SKM-1 (cell line): ENCODE data around the gene TMOD1.
"Not testable (repeated sequence)": the region's sequence is repeated elsewhere in the genome, so short reads cannot be mapped to it uniquely, and the experiment has no call there.

ENCODE experiments used
- DNase-seq: peaks from one replicate; lab custom pipeline; 2025; ENCODE audit not compliant: unreplicated experiment; lab: John Stamatoyannopoulos, UW

The TMOD1 gene

GRCh38 chr9:97497558-97498375 lies 3.7 kb upstream of the TMOD1 start:
- not testable (repeated sequence) for DNase-seq

DNA sequence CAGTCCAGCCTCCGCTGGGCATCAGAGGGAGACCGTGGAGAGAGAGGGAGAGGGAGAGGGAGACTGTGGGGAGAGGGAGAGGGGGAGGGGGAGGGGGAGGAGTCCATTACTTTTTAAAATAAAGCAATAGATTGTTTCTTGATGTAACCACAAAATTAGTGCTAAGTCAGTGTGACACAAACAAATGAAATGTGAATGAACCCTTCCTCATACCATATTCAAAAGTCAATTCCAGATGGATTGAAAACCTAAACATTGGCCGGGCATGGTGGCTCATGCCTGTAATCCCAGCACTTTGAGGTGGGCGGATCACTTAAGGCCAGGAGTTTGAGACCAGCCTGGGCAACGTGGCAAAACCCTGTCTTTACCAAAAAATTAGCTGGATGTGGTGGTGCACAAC lies 2.6 kb upstream of the TMOD1 start:
- not testable (repeated sequence) for DNase-seq

DNA sequence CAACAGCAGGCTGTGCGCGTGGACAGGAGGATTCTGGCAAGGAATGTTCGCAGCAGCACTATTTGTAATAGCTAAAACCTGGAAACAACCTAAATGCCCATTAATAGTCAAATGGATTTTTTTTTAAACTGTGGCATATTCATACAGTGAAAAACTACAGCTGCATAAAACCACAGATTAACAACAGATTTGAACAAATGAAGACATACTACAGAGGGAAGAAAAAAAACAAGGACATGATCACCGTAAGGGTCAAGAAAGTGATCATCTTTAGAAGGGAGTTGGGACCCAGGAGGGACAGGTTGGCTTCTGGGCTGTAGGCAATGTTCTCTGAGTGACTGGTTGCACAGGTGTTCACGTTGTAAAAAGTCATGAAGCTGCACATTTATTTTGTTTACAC lies 1.2 kb upstream of the TMOD1 start:
- DNase-seq: no peak

DNA sequence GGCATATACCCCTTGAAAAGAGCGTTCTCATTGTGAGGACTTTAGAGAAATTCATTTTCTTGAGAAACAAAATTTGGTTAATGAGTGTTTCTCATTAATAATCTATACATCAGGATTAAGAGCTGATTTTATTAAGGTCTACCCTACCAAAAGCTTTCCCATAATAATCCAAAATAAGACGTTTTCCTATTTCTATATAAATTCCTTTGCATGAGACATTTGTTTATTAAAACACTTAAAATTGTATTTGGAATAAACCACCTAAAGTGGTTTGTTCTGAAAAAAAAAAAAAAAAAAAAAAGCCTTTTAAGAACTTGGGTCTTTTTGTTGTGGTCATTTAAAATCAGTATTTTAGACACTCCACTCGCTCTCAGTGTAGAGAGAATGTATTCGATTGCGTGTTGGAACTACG lies 695 bp upstream of the TMOD1 start:
- no peak for DNase-seq

DNA sequence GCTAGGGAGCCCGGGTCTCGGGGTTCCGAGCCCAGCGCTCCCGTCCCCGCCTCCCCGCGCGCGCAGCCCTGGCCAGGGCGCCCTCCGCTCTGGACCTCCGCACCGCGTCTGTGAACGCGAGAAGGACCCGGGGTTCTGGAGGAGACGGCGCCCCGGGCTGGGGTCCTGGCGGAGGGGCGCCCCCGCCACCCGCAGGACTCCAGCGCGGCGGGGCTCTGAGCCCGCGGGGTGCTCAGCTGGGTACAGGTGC lies 431 bp downstream of the TMOD1 start:
- no peak for DNase-seq

DNA sequence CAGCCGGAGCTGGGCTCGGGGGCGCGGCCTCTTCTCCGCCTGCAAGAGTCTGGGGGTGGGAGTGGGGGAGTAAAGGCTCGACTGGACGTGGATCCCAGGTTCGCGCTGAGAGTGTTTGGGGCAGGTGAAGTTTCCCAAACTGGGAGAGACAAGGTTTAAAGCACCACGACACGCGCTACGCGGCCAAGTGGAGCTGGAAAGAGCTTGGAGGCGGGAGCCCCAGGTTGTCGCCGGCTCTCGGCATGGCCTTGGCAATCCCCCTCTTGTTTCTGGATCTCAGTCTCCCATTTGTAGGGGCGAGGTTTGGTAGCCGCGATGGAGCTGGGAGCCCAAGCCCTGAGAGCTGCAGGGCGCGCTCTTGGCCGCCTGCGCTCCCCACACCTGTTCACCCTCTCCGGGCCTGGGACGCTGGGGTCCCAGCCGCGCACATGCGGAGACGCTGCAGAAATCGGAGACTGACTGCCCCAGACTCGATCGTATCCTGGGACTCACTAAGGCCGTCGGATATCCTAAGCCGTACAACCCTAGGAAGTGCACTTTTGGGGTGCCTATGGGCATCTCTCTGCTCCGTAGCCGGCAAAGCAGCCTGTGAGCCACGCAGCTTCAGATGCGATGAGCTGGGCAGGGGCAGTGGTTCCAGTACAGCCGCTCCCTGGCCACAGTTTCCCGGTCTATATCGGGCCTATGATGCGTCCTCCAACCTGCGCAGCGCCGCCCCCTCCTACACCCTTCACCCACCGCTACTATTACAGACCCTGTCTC lies 937 bp downstream of the TMOD1 start:
- DNase-seq: no peak

- DNase-seq: no peak
These were observed 1.8 kb downstream of the TMOD1 start for GRCh38 chr9:97502984-97503861.

- no peak for DNase-seq
These were observed 2.4 kb downstream of the TMOD1 start for GRCh38 chr9:97503862-97504210.

- DNase-seq: no peak
These were observed 3.1 kb downstream of the TMOD1 start for GRCh38 chr9:97504381-97505216.

DNA sequence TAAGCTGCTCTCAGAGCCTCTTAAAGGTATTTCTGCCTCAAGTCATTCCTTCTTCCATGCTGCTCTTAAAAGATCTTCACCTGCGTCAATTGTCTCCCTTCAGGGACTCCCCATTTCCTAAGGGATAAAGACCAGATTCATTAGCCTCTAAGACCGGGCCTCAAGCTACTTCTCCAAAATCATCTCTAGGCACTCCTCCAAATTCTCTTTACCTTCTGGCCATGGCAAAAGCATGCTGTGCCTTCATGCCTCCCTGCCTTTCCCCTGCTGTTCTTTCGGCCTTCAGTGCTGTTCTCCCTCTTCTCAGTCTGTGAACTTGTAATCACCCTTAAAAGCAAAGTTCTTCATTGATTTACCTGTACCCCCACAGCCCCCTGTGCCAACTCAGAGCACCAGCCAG lies 4.4 kb downstream of the TMOD1 start:
- DNase-seq: no peak

GRCh38 chr9:97506306-97506705 lies 4.8 kb downstream of the TMOD1 start:
- DNase-seq: no peak

DNA sequence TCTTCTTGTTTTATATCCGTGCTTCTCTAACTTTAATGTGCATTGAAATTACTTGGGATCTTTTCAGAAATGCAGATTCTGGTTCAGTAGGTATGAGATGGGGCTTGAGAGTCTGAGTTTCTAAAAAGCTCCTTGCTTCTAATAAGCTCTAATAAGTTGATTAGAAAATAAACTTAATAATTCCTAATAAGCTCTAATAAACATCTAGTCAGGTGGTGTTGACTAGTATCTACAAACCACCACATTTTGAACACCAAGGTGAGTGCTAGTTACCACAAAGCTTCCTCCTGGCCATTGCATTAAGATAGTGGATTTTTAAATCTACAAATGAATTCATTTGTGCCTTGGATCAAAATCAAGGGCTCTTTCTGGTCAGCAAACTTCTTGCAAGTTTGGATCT lies 5.3 kb downstream of the TMOD1 start:
- no peak for DNase-seq

- DNase-seq: no peak
These were observed 6.0 kb downstream of the TMOD1 start for GRCh38 chr9:97507428-97507984.

GRCh38 chr9:97508852-97509251 lies 7.4 kb downstream of the TMOD1 start:
- DNase-seq: no peak

GRCh38 chr9:97510797-97511654 lies 9.6 kb downstream of the TMOD1 start:
- no peak for DNase-seq

DNA sequence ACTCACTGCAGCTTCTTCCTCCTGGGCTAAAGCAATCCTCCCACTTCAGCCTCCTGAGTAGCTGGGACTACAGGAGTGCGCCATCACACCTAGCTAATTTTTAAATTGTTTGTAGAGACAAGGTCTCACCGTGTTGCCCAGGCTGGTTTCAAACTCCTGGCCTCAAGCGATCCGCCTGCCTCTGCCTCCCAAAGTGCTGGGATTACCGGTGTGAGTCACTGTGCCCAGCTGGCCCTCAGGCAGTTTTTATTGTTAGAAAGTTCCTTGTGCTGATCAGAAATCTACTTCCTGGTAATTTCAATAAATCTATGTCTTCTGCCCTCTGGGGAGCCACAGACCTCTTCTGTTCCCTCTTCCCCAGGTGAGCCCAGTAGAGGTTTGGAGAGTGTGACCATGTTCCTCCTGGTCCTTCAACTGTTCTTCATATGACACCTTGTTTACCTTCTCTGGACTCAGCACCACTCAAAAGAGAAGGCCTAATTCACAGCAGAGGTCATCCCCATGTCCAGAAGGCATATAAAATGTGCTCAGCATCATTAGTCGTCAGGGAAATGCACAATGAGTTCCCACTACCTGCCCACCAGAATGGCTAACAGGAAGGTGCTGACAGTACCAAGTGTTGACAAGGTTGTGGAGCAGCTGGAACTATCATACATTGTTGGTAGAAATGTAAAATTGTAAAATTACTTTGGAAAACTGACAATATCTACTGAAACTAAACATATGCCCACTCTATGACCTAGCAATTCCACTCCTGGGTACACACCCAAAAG lies 10.4 kb downstream of the TMOD1 start:
- DNase-seq: no peak

GRCh38 chr9:97512966-97513560 lies 11.6 kb downstream of the TMOD1 start:
- no peak for DNase-seq

DNA sequence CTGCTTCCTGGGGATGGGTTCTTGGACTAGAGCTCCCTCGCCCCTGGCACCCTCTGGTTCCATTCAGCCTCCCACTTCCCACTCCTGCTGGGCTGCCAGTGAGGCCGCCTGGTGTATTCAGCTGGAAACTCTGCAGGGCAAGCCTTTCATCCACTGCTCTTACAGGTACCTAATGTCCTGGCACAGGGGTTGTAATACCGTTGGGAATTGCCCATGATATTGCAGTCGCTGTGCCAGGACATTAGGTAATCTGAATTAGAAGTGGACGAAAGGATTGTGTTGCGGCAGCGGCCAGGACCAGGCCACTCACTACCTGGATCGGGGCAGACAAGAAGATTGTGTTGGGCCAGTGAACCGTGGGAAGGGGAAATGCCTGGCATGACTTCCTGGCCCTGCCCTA lies 13.1 kb downstream of the TMOD1 start:
- DNase-seq: no peak

DNA sequence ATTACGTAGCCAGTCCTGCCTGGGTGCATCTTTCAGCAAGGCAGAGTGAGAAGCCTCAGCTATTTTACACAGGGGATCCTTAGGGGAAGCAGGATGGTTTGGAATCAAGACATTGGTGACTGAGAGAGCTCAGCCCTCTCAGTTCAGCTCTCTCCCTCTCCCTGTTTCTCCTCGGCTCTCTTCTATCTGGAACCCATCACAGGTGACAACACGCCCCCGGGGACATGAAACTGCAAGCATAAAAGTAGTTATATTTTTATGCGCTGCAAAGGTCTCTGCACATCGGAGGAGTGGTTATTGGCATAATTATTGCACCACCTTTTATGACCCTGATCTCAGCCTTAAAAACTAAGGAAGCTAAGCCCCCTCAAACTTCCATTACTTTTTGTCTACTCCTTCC lies 14.2 kb downstream of the TMOD1 start:
- DNase-seq: no peak
